Skeletal muscle cell (primary cell): ENCODE measurements around the gene DCTN2.
A peak's percentile ranks its signal among the peaks of the same experiment; 100 is the strongest.
"Not testable (repeated sequence)": the region's sequence is repeated elsewhere in the genome, so short reads cannot be mapped to it uniquely, and the experiment has no call there.

Experiments
- DNase-seq: peaks from one replicate; pipeline ENCODE4 v3.0.0-alpha.2; 2010; ENCODE audit warnings: low read depth
- H3K4me3 ChIP-seq: 2 replicates; pipeline ENCODE4 v1.5.1; 2011; ENCODE audit warnings: low read depth, mild to moderate bottlenecking, control low read depth, low read length, moderate library complexity

Gene DCTN2

GRCh38 chr12:57546438-57547287 lies at the start of gene DCTN2:
Gene DCTN2, minus strand, starts transcription at chr12:57547192. Its CDS starts 129 bp downstream, at chr12:57547063.
- peak; percentile 89 for DNase-seq
- peak within 1 kb of the TSS; percentile 93 for H3K4me3 ChIP-seq

DNA sequence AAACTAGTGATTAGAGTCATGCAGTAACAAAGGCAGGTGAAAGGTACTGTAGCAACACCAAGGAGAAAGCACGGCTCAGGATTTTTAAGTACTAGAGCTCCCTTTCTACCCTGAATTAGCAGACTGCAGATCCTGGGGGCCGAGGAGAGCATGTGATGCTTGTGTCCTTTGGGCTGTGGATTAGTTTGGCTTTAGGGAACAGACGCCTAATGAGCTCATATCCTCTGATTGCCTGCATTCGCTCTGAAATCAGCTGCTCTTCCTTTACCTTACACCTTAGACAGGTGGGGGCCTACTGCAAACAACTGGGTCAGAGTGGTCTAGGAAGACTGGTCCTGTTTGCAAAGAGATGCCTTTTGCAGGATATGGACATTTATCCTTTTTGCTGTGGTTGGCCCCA lies 46.2 kb upstream of the DCTN2 start:
- no peak for DNase-seq
- H3K4me3 ChIP-seq: no peak overlapping the region

DNA sequence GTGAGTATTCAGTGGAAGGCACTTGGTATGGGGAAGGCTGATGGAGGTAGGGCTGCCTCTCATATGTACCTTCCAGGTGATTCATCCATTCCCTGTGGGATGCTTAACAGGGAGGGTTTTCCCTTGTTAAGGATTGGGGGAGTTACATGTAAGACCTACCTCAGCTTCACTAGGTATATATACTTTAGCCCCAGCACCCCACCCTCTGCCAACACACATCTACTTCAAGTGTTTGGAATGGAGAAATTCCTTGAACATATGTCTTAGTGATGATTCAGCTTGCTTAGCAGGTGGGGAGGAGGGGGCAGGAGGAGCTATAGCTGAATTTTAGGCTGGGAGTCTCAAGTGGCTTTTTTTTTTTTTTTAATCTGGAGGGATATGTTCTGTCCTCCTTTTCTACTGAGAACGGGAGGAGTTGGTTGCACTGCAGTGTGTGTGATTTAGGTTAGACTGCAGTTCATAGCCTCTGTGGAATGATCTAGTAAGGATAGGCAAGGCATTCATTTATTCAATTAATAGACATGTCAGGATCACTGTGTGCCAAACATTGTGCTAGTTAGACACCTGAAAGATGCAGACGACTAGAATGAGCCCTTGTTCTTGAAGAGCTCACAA lies 45.7 kb upstream of the DCTN2 start:
- H3K4me3 ChIP-seq: no peak overlapping the region
- no peak for DNase-seq

- peak overlapping the region; percentile 61 for H3K4me3 ChIP-seq
- no peak for DNase-seq
These were observed 44.9 kb upstream of the DCTN2 start for GRCh38 chr12:57591782-57592325.

GRCh38 chr12:57590864-57591781 lies 44.1 kb upstream of the DCTN2 start, which contains the start of gene PIP4K2C:
Gene PIP4K2C, plus strand, starts transcription at chr12:57591192. Its CDS starts 98 bp downstream, at chr12:57591290.
- DNase-seq: no peak
- H3K4me3 ChIP-seq: peak within 1 kb of the TSS; percentile 61

DNA sequence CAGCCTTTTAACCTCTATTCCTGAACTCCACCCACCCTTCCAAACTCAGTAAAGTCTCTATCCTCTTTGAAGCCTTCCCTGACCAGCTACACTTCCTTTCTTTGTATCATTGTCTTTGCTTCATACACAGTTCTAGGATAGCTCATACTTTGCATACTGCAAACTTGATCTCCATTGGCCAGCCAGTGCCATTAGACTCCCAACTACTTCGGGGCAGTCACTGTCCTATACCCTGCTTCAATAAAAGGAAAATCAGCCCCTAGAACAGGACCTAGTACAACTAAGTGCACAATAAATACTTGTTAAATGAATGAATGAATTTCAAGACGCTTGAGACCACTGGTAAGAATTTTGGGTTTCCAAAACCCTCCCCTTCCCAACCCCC lies 43.5 kb upstream of the DCTN2 start:
- no peak for DNase-seq
- H3K4me3 ChIP-seq: peak overlapping the region; percentile 61

- not testable (repeated sequence) for DNase-seq, H3K4me3 ChIP-seq
These were observed 42.1 kb upstream of the DCTN2 start for GRCh38 chr12:57588951-57589610.

- no peak for DNase-seq
- H3K4me3 ChIP-seq: no peak overlapping the region
These were observed 39.9 kb upstream of the DCTN2 start for GRCh38 chr12:57586832-57587429.

- DNase-seq: no peak
- no peak overlapping the region for H3K4me3 ChIP-seq
These were observed 39.1 kb upstream of the DCTN2 start for GRCh38 chr12:57586128-57586527.

DNA sequence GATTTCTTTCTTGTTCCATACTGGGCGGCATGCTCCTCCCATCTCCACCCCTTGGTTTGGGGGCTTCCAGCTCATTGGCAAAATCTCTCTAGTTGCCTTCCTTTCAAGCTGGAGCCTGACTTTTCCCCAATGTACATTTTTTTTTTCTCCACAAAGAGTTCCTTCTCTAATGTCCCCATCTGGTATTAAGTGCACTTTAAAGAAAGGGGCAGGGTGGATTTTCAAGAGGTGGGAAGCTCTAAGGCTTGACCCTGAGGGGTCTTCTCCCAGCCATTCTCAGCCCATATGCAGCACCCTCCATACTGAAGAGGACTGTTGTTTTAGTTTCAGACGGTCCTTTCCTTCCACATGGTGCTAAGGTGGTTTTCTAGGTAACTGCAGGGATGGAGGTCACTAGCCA lies 38.2 kb upstream of the DCTN2 start:
- no peak overlapping the region for H3K4me3 ChIP-seq
- no peak for DNase-seq

DNA sequence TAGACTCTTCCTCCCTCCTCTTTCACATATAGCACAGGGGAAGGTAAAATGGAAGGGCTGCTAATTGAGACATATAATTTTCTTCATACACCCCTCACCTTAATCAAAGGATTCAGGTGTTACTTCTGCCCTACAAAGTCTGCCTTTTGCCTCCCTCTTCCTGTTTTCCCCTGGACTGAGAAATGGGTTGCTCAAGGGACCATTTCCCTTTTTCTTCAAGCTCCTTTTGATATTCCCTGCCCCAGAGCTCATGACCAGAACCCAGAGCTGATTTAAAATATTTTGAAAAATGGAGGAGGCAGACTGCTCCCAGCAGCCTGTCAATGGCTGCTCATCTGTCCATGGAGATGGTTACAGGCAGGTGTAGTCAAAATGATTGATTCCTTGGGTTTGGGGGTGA lies 37.7 kb upstream of the DCTN2 start:
- DNase-seq: no peak
- H3K4me3 ChIP-seq: no peak overlapping the region

- H3K4me3 ChIP-seq: no peak overlapping the region
- no peak for DNase-seq
These were observed 37.1 kb upstream of the DCTN2 start for GRCh38 chr12:57584050-57584449.

DNA sequence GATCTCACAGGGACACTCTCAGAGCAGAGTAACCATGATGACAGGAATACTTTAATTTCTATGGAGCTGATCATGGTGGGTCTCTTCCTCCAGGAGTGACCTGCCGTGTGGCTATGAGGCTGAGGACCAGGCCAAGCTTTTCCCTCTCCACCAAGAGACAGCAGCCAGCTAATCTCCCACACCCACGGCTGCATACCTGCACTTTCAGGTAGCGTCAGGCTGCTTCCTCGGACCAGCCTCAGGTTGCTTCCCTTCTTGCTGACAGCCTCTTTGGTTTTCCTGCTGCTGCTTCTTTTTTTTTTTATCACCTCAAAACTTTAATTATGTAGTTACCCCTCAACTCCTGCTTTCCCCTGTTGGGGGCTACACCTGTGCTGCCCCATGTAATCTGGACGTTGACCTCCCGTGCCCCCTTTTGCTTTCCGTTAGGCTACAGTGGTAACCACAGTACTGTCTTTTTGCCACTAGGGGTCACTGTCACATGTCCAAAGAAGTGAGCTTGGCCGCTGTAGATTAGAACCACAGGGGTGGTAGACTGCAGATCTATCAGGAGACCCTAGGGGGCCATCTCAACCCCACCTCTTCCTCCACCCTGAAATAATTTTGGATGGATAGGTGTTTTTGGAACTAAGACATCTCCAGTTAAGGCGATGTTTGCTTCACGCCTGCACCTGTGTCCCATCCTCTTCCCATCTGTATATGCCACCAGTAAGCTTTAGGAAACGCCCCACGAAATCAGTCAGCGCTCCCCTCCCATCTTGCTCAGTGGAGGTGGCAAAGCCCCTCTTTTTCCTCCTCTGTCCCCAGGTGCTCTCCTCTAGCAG lies 36.2 kb upstream of the DCTN2 start:
- no peak overlapping the region for H3K4me3 ChIP-seq
- DNase-seq: peak; percentile 36

DNA sequence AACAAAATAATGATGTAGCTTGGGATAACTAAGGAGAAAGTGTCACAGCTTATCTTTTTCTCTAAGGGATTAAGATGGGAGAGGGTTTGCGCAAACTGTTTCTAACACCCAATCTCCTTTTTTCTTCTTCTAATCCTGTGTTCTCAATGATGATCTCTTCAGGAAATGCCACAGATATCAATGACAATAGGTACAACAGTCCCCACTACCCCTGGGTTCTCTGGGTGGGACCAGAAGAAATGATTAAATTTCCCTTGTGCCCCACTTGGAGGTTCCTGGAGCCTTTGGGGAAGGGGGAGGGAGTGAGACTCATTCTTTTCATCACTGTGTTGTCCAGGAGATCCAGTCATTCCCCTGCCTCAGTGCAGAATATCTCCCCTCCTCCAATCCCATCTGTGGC lies 35.4 kb upstream of the DCTN2 start:
- DNase-seq: no peak
- no peak overlapping the region for H3K4me3 ChIP-seq

- no peak overlapping the region for H3K4me3 ChIP-seq
- no peak for DNase-seq
These were observed 34.8 kb upstream of the DCTN2 start for GRCh38 chr12:57581802-57582201.

GRCh38 chr12:57580466-57580795 lies 33.4 kb upstream of the DCTN2 start:
- DNase-seq: no peak
- H3K4me3 ChIP-seq: no peak overlapping the region

- DNase-seq: no peak
- no peak overlapping the region for H3K4me3 ChIP-seq
These were observed 32.9 kb upstream of the DCTN2 start for GRCh38 chr12:57579677-57580465.
